ENCODE results near the gene YKT6. TPM values are rescaled to one million over a fixed set of nuclear protein-coding genes. Genes with fewer than 3 reads are reported as not detected.
A peak's percentile ranks its signal among the peaks of the same experiment; 100 is the strongest.

The YKT6 gene
- total RNA-seq, 1 donor from 2014 or later = 89.5 TPM

DNA sequence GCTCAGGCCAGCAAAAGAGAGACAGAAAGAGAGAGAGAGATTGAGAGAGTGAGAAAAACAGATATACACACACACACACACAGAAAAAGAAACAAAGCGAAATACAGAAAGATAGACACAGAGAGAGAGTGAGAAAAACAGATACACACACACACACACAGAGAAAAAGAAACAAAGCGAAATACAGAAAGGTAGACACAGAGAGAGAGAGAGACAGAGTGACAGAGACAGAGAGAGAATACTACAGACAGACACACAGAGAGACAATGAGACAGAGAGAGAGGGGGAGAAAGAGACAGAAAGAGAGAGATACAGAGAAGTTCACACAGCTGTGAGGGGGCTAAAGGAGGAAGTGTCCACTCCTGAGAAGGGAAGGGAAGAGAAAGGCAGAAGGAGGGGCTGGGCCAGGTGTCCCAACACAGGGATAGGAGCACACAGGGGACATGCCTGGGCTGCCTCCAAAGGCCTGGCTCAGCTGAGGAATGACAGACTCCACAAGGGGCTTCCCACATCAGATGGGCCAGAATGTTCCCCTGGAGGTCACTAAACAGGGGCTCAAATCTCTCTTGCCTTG lies 15.8 kb upstream of the YKT6 start:
- peaks cover 16% of the 10 kb centered on the region for H3K4me1 Mint-ChIP-seq (ENCODE audit: unreplicated experiment)
- H3K36me3 Mint-ChIP-seq (ENCODE audit: unreplicated experiment) = no peaks in the 10 kb centered on the region
- H3K27ac Mint-ChIP-seq (ENCODE audit: unreplicated experiment) = no peak overlapping the region
- no peaks in the 10 kb centered on the region for H3K9me3 Mint-ChIP-seq (ENCODE audit: unreplicated experiment)
- H3K4me3 Mint-ChIP-seq (ENCODE audit: unreplicated experiment) = peak overlapping the region; percentile 10
- peaks cover 12% of the 10 kb centered on the region for H3K27me3 Mint-ChIP-seq (ENCODE audit: unreplicated experiment)
- DNase-seq (ENCODE audit: extremely low spot score, unreplicated experiment) = no peak
- TF ChIP-seq, protein P1, sequence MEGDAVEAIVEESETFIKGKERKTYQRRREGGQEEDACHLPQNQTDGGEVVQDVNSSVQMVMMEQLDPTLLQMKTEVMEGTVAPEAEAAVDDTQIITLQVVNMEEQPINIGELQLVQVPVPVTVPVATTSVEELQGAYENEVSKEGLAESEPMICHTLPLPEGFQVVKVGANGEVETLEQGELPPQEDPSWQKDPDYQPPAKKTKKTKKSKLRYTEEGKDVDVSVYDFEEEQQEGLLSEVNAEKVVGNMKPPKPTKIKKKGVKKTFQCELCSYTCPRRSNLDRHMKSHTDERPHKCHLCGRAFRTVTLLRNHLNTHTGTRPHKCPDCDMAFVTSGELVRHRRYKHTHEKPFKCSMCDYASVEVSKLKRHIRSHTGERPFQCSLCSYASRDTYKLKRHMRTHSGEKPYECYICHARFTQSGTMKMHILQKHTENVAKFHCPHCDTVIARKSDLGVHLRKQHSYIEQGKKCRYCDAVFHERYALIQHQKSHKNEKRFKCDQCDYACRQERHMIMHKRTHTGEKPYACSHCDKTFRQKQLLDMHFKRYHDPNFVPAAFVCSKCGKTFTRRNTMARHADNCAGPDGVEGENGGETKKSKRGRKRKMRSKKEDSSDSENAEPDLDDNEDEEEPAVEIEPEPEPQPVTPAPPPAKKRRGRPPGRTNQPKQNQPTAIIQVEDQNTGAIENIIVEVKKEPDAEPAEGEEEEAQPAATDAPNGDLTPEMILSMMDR (IDR thresholded peaks at IDR 0.05) = no peak

DNA sequence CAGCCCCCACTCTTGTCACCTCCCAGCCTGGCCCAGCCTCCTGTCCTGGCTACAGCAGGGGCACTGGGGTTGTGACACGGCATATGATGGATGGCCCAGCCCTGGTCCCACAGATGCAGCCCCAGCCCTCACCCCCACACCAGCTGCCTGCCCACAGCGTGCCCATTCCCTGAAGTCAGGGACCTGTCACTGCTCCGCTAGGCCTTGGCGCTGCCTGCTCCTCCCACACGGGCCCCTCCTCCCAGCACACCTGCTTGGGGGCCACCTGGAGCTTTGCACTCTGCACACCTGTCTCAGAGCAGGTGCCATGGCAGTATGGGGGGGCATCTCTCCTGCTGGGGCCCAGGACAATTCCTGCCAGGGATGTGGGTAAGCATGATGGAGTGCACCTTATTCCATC lies 15.0 kb upstream of the YKT6 start:
- Mint-ChIP-seq H3K36me3 (ENCODE audit: unreplicated experiment) (no peaks in the 10 kb centered on the region), H3K9me3 (ENCODE audit: unreplicated experiment) (no peaks in the 10 kb centered on the region), H3K4me1 (ENCODE audit: unreplicated experiment) (peaks cover 16% of the 10 kb centered on the region), H3K27ac (ENCODE audit: unreplicated experiment) (no peak overlapping the region), H3K4me3 (ENCODE audit: unreplicated experiment) (no peak overlapping the region), H3K27me3 (ENCODE audit: unreplicated experiment) (peaks cover 17% of the 10 kb centered on the region)
- peak; percentile 78 for DNase-seq (ENCODE audit: extremely low spot score, unreplicated experiment)
- TF ChIP-seq, protein P1 (IDR thresholded peaks at IDR 0.05) = no peak

DNA sequence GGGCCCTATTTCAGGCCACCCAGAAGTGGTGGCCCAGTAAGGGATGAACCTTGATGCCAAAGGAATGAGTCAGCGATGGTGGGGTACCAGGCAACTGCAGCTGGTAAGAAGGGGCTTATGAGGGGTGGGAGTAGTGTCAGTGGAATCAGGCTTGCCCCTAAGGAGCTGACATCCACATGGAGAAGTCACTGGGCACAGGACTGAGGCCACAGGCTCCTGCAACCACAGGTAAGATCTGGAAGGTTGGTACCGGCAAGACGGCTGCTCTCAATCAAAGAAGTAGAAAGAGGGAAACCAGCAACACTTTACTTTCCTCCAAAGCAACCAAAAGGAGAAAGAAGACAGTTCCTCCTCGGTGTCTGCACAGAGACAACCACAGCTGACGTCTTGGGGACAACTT lies 14.0 kb upstream of the YKT6 start:
- DNase-seq (ENCODE audit: extremely low spot score, unreplicated experiment) = peak; percentile 40
- Mint-ChIP-seq H3K9me3 (ENCODE audit: unreplicated experiment) (no peaks in the 10 kb centered on the region), H3K27ac (ENCODE audit: unreplicated experiment) (no peak overlapping the region), H3K27me3 (ENCODE audit: unreplicated experiment) (peaks cover 18% of the 10 kb centered on the region), H3K36me3 (ENCODE audit: unreplicated experiment) (no peaks in the 10 kb centered on the region), H3K4me1 (ENCODE audit: unreplicated experiment) (peaks cover 16% of the 10 kb centered on the region), H3K4me3 (ENCODE audit: unreplicated experiment) (no peak overlapping the region)
- TF ChIP-seq, protein P1 (IDR thresholded peaks at IDR 0.05) = no peak

DNA sequence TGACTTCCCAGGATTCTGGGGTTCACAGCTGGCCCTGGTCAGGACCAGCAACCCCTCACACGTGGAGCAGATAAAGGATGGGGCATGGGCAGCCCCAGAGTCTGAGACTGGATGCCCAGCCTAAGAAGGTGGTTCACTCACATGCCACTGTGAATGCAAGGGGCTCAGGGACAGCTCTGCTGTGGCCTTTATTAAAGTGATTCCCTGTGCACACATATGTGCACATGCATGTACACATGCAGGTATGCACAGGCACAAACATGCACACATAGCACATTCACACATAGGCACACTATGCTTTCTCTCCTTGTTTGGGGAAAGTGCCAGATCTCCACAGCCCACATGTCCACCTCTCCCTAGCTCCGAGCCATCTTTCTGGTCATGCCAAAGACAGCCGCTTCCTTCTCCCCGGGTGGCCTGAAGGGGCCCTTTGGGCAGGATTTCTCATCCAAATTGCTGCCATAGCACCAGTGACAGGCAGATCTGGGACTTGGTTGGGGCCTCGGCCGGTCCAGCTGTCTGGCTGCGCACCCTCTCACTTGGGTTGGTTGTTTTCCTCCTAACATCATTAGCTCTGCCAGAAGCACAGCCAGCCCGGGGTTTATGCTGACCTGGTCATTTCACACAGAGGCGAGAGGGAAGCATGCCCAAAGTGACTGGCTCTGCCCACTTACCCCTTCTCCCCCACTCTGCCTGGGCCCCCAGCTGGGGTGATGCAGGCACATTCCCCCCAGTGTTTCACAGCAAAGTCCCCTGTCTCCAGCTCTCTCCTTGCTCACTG lies 13.0 kb upstream of the YKT6 start:
- Mint-ChIP-seq H3K27ac (ENCODE audit: unreplicated experiment) (no peak overlapping the region), H3K9me3 (ENCODE audit: unreplicated experiment) (no peaks in the 10 kb centered on the region), H3K4me1 (ENCODE audit: unreplicated experiment) (peaks cover 16% of the 10 kb centered on the region), H3K4me3 (ENCODE audit: unreplicated experiment) (no peak overlapping the region), H3K27me3 (ENCODE audit: unreplicated experiment) (peaks cover 21% of the 10 kb centered on the region), H3K36me3 (ENCODE audit: unreplicated experiment) (no peaks in the 10 kb centered on the region)
- TF ChIP-seq, protein P1 (IDR thresholded peaks at IDR 0.05) = no peak
- peak; percentile 80 for DNase-seq (ENCODE audit: extremely low spot score, unreplicated experiment)

DNA sequence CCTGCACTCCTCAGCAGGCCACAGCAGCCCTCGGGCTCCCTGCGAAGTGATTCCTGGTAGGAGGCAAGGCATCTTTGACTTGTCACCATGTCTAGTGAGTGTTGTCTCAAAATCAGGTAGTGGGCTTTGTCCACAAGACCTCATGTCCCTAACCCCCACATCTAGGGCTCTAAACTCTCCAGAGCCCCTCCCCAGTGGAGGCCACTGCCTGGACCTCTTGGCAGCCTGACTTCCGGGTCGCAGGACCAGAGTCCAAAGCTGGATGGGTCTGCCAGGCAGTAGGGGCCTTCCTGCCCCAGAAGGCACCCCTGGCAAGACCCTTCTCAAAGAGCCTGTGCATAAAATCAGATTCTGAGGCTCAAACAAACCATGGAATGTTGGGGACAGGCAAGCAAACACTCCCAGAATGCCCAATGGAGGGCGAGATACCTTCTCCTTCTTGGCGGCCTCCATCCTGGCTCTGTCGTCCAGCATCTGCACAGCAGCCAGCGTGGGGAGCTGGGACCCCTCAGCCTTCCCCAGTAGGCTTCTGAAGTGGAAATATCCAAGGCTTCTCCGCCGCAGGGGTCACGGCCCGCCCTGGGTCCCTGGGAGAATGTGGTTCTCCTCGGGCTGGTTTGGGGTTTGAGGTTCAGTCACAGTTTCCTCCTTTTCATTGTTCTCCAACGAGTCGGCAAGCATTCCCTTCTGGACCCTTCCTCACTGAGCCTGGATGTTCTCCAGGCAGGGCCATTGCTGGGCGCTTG lies 12.1 kb upstream of the YKT6 start:
- Mint-ChIP-seq H3K9me3 (ENCODE audit: unreplicated experiment) (no peaks in the 10 kb centered on the region), H3K4me3 (ENCODE audit: unreplicated experiment) (no peak overlapping the region), H3K27ac (ENCODE audit: unreplicated experiment) (no peak overlapping the region), H3K36me3 (ENCODE audit: unreplicated experiment) (no peaks in the 10 kb centered on the region), H3K27me3 (ENCODE audit: unreplicated experiment) (peaks cover 26% of the 10 kb centered on the region), H3K4me1 (ENCODE audit: unreplicated experiment) (peaks cover 16% of the 10 kb centered on the region)
- TF ChIP-seq, protein P1 (IDR thresholded peaks at IDR 0.05) = no peak
- peak; percentile 59 for DNase-seq (ENCODE audit: extremely low spot score, unreplicated experiment)
